ENCODE measurements around the gene GUSB.
"Not testable (repeated sequence)": the region's sequence is repeated elsewhere in the genome, so short reads cannot be mapped to it uniquely, and the experiment has no call there.

The GUSB gene

GRCh38 chr7:65981965-65982792 is at the start of gene GUSB:
TSS of gene GUSB (minus strand) at chr7:65982213. CDS start at chr7:65982183, 30 bp downstream.
- intact Hi-C loops (cut with DNase I) = loop anchor here (5.0 to 10.0 kb wide), 2 partner anchors 207 to 510 kb away; no protein-coding TSS in a partner anchor
- DNase-seq = peak; percentile 88 to 99 (median 95)

DNA sequence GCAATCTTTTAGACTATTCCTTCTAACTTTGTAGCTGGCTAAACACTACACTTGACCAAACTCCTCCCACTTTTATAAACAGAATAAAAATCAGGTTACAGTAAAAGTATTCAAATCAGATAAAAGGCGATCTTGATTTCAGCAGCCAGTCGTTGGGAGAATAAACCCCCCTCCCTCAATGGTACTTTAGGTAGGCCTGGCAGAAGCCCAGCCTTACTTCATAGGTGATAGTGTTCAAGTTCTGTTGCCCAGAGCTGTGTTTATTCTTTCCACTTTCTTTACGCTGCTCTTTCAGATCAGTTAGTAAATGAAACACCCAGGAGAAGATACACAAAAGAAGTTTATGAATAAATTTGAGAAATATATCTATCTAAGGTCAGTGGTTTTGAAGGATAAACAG is 46.3 kb upstream of the GUSB start:
- DNase-seq; intact Hi-C loops (cut with DNase I): not testable (repeated sequence)

GRCh38 chr7:66016131-66016461 is 34.1 kb upstream of the GUSB start:
- intact Hi-C loops (cut with DNase I) = no loop called here
- no peak for DNase-seq

DNA sequence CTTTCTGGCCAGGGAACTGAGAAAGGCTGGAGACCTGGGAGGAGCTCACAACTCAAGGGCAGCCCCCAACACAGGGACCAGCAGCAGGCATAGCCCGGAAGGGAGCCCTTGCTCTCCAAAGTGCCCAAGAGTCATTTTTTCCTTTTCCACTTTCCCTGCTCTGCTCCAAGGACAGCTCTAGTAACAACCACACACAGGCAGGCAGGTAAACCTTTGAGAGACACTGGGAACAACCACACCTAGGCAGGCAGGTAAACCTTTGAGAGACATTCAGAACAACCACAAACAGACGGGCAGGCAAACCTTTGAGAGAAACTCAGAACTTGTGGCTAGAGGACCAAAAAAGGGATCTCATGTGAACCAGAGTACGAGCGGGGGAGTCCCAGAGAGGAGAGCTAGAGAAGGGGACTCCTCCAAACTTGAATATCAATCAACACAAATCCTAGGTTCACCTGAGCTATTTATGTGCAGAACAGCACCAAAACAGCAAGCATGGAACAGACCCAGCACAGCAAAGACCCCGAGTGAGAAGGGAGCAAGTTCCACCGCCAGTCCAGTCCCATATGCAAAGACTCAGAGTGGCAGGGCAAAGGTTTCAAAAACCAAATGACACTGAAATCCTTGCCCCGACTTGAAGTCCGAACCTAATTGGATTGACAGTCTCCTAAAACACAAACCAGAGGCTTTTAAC is 33.6 kb upstream of the GUSB start:
- intact Hi-C loops (cut with DNase I) = no loop called here
- DNase-seq = peak in 1 of 10 donors; percentile 24

DNA sequence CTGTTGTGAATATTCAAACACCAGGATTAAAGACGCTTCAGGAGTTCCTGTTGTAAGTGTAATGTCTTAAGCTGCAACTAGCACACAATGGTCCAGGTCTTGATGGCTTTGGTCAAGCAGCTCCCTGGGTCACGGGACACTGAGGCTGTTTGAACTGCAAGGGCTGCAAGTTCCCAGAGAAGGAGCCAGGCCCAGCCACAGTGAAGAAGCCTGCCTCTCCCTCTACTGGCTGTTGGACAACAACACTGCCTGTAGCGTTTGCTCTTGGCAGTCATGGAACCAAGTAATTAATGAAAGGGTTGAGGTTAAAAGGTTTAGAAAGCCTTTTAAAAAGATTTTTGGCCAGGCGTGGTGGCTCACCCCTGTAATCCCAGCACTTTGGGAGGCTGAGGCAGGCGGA is 31.9 kb upstream of the GUSB start:
- intact Hi-C loops (cut with DNase I) = no loop called here
- DNase-seq = peak in 3 of 10 donors; percentile 3 to 64 (median 9)

GRCh38 chr7:66007232-66007631 is 25.2 kb upstream of the GUSB start:
- intact Hi-C loops (cut with DNase I) = no loop called here
- DNase-seq = no peak

DNA sequence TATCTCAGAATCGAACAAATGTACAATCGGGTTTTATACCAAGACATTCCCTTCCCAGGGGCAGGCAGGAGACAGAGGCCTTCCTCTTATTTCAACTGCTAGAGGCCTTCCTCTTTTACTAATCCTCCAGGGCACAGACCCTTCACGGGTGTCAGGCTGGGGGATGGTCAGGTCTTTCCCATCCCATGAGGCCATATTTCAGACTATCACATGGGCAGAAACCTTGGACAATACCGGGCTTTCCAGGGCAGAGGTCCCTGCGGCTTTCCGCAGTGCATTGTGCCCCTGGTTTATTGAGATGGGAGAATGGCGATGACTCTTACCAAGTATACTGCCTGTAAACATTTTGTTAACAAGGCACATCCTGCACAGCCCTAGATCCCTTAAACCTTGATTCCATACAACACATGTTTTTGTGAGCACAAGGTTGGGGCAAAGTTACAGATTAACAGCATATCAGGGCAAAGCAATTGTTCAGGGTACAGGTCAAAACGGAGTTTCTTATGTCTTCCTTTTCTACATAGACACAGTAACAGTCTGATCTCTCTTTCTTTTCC is 23.2 kb upstream of the GUSB start:
- DNase-seq; intact Hi-C loops (cut with DNase I): not testable (repeated sequence)

GRCh38 chr7:66000823-66001417 is 18.9 kb upstream of the GUSB start:
- DNase-seq; intact Hi-C loops (cut with DNase I): not testable (repeated sequence)

DNA sequence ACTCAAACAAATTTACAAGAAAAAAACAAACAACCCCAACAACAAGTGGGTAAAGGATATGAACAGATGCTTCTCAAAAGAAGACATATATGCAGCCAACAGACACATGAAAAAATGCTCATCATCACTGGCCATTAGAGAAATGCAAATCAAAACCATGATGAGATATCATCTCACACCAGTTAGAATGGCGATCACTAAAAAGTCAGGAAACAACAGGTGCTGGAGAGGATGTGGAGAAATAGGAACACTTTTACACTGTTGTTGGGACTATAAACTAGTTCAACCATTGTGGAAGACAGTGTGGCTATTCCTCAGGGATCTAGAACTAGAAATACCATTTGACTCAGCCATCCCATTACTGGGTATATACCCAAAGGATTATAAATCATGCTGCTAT is 13.0 kb upstream of the GUSB start:
- intact Hi-C loops (cut with DNase I); DNase-seq: not testable (repeated sequence)

- intact Hi-C loops (cut with DNase I) = no loop called here
- peak in 2 of 10 donors; percentile 8 to 24 for DNase-seq
Observed at GRCh38 chr7:65992526-65992925, 10.5 kb upstream of the GUSB start.

- peak in 2 of 10 donors; percentile 15 to 24 for DNase-seq
- intact Hi-C loops (cut with DNase I) = not testable (repeated sequence)
Observed at GRCh38 chr7:65991829-65992228, 9.8 kb upstream of the GUSB start.

DNA sequence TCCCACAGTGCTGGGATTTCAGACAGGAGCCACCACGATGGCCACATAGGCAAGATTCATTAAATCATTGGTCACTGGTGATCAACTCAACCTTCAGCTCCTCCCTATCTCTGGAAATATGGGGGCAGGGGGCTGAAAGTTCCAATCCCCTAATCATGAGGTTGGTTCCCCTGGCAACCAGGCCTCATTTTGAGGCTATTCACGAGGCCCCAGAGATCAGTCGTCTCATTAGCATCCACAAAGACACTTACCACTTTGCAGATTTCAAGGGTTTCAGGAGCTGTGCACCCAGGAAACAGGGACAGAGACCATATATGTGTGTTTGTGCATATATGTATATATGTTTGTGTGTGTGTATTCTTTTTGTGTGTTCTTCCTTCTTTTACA is 7.7 kb upstream of the GUSB start:
- intact Hi-C loops (cut with DNase I) = loop anchor here (10.0 kb wide), 1 partner anchor 215 kb away; no protein-coding TSS in a partner anchor
- no peak for DNase-seq

DNA sequence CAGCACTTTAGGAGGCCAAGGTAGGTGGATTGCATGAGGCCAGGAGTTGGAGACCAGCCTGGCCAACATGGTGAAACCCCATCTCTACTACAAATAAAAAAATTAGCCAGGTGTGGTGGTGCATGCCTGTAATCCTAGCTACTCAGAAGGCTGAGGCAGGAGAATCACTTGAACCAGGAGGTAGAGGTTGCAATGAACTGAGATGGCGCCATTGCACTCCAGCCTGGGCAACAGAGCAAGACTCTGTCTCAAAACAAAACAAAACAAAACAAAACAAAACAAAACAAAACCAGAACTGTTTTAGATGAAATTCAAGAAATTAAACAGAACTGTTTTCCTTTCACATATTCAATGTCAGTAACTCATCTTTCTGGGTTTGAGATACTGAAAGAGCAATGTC is 6.5 kb upstream of the GUSB start:
- intact Hi-C loops (cut with DNase I) = loop anchor here (10.0 kb wide), 1 partner anchor 214 kb away; no protein-coding TSS in a partner anchor
- DNase-seq = peak in 2 of 10 donors; percentile 10 to 27

- intact Hi-C loops (cut with DNase I) = loop anchor here (10.0 kb wide), 1 partner anchor 213 kb away; no protein-coding TSS in a partner anchor
- DNase-seq = no peak
Observed at GRCh38 chr7:65988084-65988483, 6.1 kb upstream of the GUSB start.

GRCh38 chr7:65983965-65984658 is 2.1 kb upstream of the GUSB start:
- no peak for DNase-seq
- intact Hi-C loops (cut with DNase I) = loop anchor here (5.0 to 10.0 kb wide), 2 partner anchors 209 to 508 kb away; no protein-coding TSS in a partner anchor

- peak in 3 of 10 donors; percentile 26 to 82 (median 79) for DNase-seq
Observed at GRCh38 chr7:65980478-65981250, 1.3 kb downstream of the GUSB start.

GRCh38 chr7:65979583-65980477 is 2.2 kb downstream of the GUSB start:
- peak in 2 of 10 donors; percentile 57 to 66 for DNase-seq
- intact Hi-C loops (cut with DNase I) = loop anchor here (5.0 to 10.0 kb wide), 2 partner anchors 205 to 512 kb away; no protein-coding TSS in a partner anchor

More at GRCh38 chr7:65980478-65981250, 1.3 kb downstream of the GUSB start:
- intact Hi-C loops (cut with DNase I) = loop anchor here (5.0 to 10.0 kb wide), 2 partner anchors 206 to 512 kb away; no protein-coding TSS in a partner anchor
